Lower leg skin (tissue), 4 donors: ENCODE data around the gene MPZL1. TPM values are rescaled to one million over a fixed set of nuclear protein-coding genes. Genes with fewer than 3 reads are reported as not detected.

Experiments used
- DNase-seq, 2 donors: peaks; one replicate each; pipeline ENCODE4 v3.0.0-alpha.2; 2019; ENCODE audit warnings: low spot score in 2 of 2
- H3K4me3 ChIP-seq: fragments of 200-600 bp; sonication (generic); 2 replicates; pipeline ENCODE4 v1.5.1; 2017; ENCODE audit warnings: mild to moderate bottlenecking, low read depth; ENCODE audit not compliant: poor library complexity, severe bottlenecking
- POLR2A ChIP-seq, 2 donors: fragments of 450-650 bp; IDR thresholded peaks; one replicate each; pipeline ENCODE4 v1.6.1; 2016 to 2017; ENCODE audit warnings: antibody characterized with exemption in 2 of 2, mild to moderate bottlenecking in 1 of 2, moderate library complexity in 1 of 2
- WGBS, 2 donors: methylation state at CpG; one replicate each; pipeline ENCODE4 v1.1.5; 2018; 5-methylcytosine and 5-hydroxymethylcytosine counted together
- intact Hi-C: fragments of 100-400 bp; cut with DNase I; formaldehyde crosslinking; loops from one replicate; pipeline ENCODE4 v1.15.0; 2023; ENCODE audit warnings: low total_unique reads
- total RNA-seq, 4 donors: library from RNA; depleted of rRNA; stranded (reverse); fragments of >200 nt; gene quantifications; one replicate each; pipeline ENCODE4 v1.1.0, GENCODE V29; 2016
- TF ChIP-seq, protein P1 (sequence below), 3 donors: fragments of 450-650 bp; IDR thresholded peaks; one replicate each; pipeline ENCODE4 v1.5.1; 2016; ENCODE audit warnings: antibody characterized with exemption in 3 of 3, mild to moderate bottlenecking in 3 of 3, moderate library complexity in 2 of 3

MPZL1 gene
- total RNA-seq, 4 donors from 2014 or later = 24.9 to 54.6 (median 30.9) TPM

DNA sequence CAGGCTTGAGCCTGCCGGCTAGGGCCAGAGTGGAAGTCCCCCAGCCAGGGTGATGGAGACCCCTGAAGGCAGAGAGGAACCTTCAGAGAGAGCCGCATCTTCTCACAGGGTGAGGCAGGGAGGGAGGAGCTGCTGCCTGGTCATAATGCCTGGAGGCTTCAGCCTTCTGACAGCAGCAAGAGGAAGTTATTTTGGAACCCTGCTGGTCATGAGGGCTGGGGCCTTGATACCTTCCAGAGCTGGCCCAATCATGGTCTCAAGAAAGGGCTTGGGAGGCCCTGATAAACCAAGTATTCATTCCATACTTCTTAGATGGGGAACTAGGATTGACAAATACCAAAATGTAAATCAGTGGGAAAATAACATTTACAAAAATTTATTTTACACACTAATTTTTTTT lies 26.6 kb upstream of the MPZL1 start:
- TF ChIP-seq POLR2A (IDR thresholded peaks at IDR 0.05) = no peak
- TF ChIP-seq, protein P1, sequence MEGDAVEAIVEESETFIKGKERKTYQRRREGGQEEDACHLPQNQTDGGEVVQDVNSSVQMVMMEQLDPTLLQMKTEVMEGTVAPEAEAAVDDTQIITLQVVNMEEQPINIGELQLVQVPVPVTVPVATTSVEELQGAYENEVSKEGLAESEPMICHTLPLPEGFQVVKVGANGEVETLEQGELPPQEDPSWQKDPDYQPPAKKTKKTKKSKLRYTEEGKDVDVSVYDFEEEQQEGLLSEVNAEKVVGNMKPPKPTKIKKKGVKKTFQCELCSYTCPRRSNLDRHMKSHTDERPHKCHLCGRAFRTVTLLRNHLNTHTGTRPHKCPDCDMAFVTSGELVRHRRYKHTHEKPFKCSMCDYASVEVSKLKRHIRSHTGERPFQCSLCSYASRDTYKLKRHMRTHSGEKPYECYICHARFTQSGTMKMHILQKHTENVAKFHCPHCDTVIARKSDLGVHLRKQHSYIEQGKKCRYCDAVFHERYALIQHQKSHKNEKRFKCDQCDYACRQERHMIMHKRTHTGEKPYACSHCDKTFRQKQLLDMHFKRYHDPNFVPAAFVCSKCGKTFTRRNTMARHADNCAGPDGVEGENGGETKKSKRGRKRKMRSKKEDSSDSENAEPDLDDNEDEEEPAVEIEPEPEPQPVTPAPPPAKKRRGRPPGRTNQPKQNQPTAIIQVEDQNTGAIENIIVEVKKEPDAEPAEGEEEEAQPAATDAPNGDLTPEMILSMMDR (IDR thresholded peaks at IDR 0.05) = no peak
- intact Hi-C loops = no loop called here
- H3K4me3 ChIP-seq = no peak overlapping the region
- no peak for DNase-seq
- 72 to 75% methylated on average over 2 of the region's 2 CpGs for WGBS, 2 donors

DNA sequence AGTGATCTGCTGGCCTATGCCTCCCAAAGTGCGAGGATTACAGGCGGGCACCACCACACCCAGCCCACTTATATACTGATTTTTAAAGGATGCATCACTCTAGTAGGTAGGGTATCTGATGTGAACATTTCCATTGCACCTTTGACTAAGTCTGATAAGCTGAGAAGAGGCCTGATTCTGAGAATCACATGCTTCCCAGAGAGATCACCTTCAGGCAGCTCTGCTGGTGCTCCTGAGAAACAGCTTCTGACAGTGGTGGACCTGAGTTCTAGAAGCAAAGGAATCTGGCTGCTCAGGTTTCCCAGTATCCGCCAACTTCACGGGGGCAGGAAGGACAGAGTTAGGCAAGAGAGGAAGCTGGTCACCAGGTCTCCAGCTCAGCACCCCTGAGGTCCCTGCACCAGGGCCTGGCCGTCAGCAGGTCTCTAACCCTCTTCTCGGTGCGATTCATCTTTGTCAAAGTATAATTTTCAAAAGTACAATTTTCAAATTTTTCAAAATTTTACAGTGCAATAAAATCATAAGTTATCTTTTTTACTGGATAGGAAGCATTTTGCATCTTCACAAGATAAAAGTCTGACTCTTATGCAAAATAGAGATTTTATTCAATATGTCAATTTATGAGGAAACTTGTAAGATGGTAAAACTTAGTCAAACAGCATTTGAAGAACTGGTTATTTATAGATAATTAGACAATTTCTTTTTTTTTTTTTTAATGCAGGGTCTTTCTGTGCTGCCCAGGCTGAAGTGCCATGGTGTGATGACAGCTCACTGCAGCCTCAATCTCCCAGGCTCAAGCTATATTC lies 25.8 kb upstream of the MPZL1 start:
- TF ChIP-seq POLR2A (IDR thresholded peaks at IDR 0.05) = no peak
- TF ChIP-seq, protein P1 (IDR thresholded peaks at IDR 0.05) = no peak
- no peak for DNase-seq
- no peak overlapping the region for H3K4me3 ChIP-seq
- intact Hi-C loops = no loop called here
- 93 to 94% methylated on average over 7 of the region's 7 CpGs for WGBS, 2 donors

DNA sequence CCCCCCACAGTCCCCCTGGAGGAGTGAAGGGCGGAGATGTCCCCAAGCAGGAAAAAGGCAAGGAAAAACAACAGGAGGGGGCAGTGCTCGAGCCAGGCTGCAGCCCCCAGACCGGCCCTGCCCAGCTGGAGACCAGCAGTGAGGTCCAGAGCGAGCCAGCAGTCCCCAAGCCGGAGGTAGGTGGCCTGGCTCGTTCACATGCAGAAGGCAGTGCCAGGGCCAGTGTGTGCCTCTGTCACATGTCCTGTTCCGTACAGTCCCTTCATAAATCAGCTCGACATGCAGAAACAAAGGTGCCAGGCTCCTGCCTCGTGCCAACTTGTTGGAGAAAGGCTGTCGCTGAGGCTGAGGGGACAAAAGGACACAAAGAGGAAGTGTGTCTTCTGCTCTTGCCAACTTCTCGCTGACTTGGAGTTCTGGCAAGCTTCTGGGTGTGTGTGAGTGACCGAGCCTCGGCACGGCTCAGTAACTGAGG lies 24.1 kb upstream of the MPZL1 start:
- intact Hi-C loops = no loop called here
- WGBS, 2 donors = 40 to 56% methylated on average over 14 of the region's 14 CpGs

GRCh38 chr1:167698313-167698712 lies 23.5 kb upstream of the MPZL1 start:
- intact Hi-C loops = no loop called here
- TF ChIP-seq, protein P1 (IDR thresholded peaks at IDR 0.05) = no peak
- TF ChIP-seq POLR2A (IDR thresholded peaks at IDR 0.05) = no peak
- no peak overlapping the region for H3K4me3 ChIP-seq
- WGBS, 2 donors = 65 to 78% methylated on average over 4 of the region's 4 CpGs
- no peak for DNase-seq

More for the DNA sequence above, 24.1 kb upstream of the MPZL1 start:
- DNase-seq = peak; percentile 67 to 86
- no peak overlapping the region for H3K4me3 ChIP-seq
- TF ChIP-seq, protein P1 (IDR thresholded peaks at IDR 0.05) = no peak
- TF ChIP-seq POLR2A (IDR thresholded peaks at IDR 0.05) = no peak

DNA sequence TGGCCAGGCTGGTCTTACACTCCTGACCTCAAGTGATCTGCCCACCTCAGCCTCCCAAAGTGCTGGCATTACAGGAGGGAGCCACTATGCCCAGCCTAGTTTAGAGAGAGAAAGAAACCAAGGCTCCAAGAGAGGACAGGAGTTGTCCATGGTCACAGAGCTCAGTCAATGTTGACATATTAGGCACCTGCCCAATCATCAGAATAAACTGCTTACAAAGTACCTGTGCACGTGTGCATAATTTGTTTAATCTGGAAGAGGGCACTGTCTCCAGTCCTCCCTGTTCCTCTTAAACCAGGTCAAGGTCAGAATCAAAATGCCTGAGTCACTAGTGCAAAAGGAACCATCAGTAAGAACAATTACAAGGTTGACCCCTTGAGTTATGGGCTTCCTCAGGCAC lies 20.3 kb upstream of the MPZL1 start:
- TF ChIP-seq POLR2A (IDR thresholded peaks at IDR 0.05) = no peak
- TF ChIP-seq, protein P1 (IDR thresholded peaks at IDR 0.05) = no peak
- no peak for DNase-seq
- WGBS, 2 donors = 75 to 89% methylated on average over 1 of the region's 1 CpG
- intact Hi-C loops = no loop called here
- no peak overlapping the region for H3K4me3 ChIP-seq
